Mesodermal cell (in vitro differentiated cells): ENCODE measurements around the gene CAMSAP2.

ENCODE experiments used
- H3K27ac ChIP-seq: 2 replicates; pipeline ENCODE4 v1.7.0; 2013; ENCODE audit warnings: mild to moderate bottlenecking, low read depth, low read length, moderate library complexity; ENCODE audit not compliant: severe bottlenecking
- H3K36me3 ChIP-seq: 2 replicates; pipeline ENCODE4 v1.7.1; 2013; ENCODE audit warnings: mild to moderate bottlenecking, low read length, moderate library complexity; ENCODE audit not compliant: control insufficient read depth, insufficient read depth
- H3K4me1 ChIP-seq: one replicate; pipeline ENCODE4 v1.7.1; 2013; ENCODE audit warnings: mild to moderate bottlenecking, low read length; ENCODE audit not compliant: insufficient read depth, control insufficient read depth, poor library complexity, severe bottlenecking
- H3K4me3 ChIP-seq: 2 replicates; pipeline ENCODE4 v1.7.0; 2013; ENCODE audit warnings: low read length, control low read depth, mild to moderate bottlenecking; ENCODE audit not compliant: insufficient read depth, poor library complexity, severe bottlenecking; ENCODE audit errors: extremely low read depth
- H3K9me3 ChIP-seq: 2 replicates; pipeline ENCODE4 v1.7.1; 2013; ENCODE audit warnings: mild to moderate bottlenecking, low read length, moderate library complexity; ENCODE audit not compliant: control insufficient read depth
- WGBS, 2 experiments: methylation state at CpG; one replicate each; pipeline ENCODE4 v1.1.5; 2013; ENCODE audit warnings: missing lambda C conversion rate in 2 of 2; ENCODE audit not compliant: insufficient coverage in 2 of 2; 5-methylcytosine and 5-hydroxymethylcytosine counted together

The CAMSAP2 gene

GRCh38 chr1:200908191-200908868 lies 169.6 kb downstream of the CAMSAP2 start:
- H3K4me3 ChIP-seq = no peak overlapping the region
- H3K9me3 ChIP-seq = no peaks in the 10 kb centered on the region
- H3K4me1 ChIP-seq = no peaks in the 10 kb centered on the region
- WGBS, 2 experiments = 98 to 100% methylated on average over 5 of the region's 6 CpGs
- no peak overlapping the region for H3K27ac ChIP-seq
- peaks cover 73% of the 10 kb centered on the region for H3K36me3 ChIP-seq

GRCh38 chr1:200909071-200909470 lies 170.4 kb downstream of the CAMSAP2 start:
- Histone ChIP-seq H3K9me3 (no peaks in the 10 kb centered on the region), H3K27ac (no peak overlapping the region), H3K4me1 (no peaks in the 10 kb centered on the region), H3K36me3 (peaks cover 75% of the 10 kb centered on the region), H3K4me3 (no peak overlapping the region)
- WGBS, 2 experiments = 92% methylated on average over 4 to 5 of the region's 5 CpGs

- WGBS, 2 experiments = 80 to 100% methylated on average over 1 of the region's 4 CpGs
- no peak overlapping the region for H3K27ac ChIP-seq
- no peak overlapping the region for H3K4me3 ChIP-seq
- H3K36me3 ChIP-seq = peaks cover 70% of the 10 kb centered on the region
- no peaks in the 10 kb centered on the region for H3K4me1 ChIP-seq
- H3K9me3 ChIP-seq = no peaks in the 10 kb centered on the region
These were observed 171.1 kb downstream of the CAMSAP2 start for GRCh38 chr1:200909757-200910239.
